ENCODE measurements around the gene CACHD1. TPM values are rescaled to one million over a fixed set of nuclear protein-coding genes. Genes with fewer than 3 reads are reported as not detected.

The CACHD1 gene
- total RNA-seq, 4 donors from 2014 or later: 1.6 to 3.2 (median 2.2) TPM; not detected in 1

GRCh38 chr1:64526312-64526711, 56.4 kb downstream of the CACHD1 start:
- no peak for DNase-seq
- peak overlapping the region in 1 of 4 donors; percentile 45 for H3K27ac ChIP-seq

GRCh38 chr1:64527165-64527564, 57.2 kb downstream of the CACHD1 start:
- Histone ChIP-seq H3K27me3 (no peaks in the 10 kb centered on the region), H3K9me3 (no peaks in the 10 kb centered on the region), H3K36me3 (no peaks in the 10 kb centered on the region), H3K4me1 (peaks cover 0 to 8% (median 0%) of the 10 kb centered on the region in 4 donors), H3K4me3 (no peak overlapping the region), H3K27ac (peak overlapping the region in 1 of 4 donors; percentile 36)
- WGBS, 2 donors (ENCODE audit: low coverage in 1 of 2): 85 to 88% methylated on average over 7 to 10 of the region's 10 CpGs
- intact Hi-C loops (cut with DNase I; ENCODE audit: low total_unique reads) (no loop called here), in situ Hi-C loops (cut with MboI; ENCODE audit: low pct_ligation_motif_present in 1 of 4, low pct_unique_long_range_greater_than_20kb in 1 of 4, low sequenced_read_pairs in 3 of 4) (no loop called here)
- no peak for TF ChIP-seq POLR2A (IDR thresholded peaks at IDR 0.05)
- no peak for TF ChIP-seq CTCF (IDR thresholded peaks at IDR 0.05)
- TF ChIP-seq POLR2AphosphoS5 (IDR thresholded peaks at IDR 0.05): no peak
- TF ChIP-seq EP300 (IDR thresholded peaks at IDR 0.05; ENCODE audit: low read depth): no peak
- DNase-seq: no peak

More at GRCh38 chr1:64526312-64526711, 56.4 kb downstream of the CACHD1 start:
- WGBS, 2 donors (ENCODE audit: low coverage in 1 of 2): 48 to 74% methylated on average over 3 of the region's 3 CpGs
- Histone ChIP-seq H3K27me3 (no peaks in the 10 kb centered on the region), H3K4me3 (no peak overlapping the region), H3K9me3 (no peaks in the 10 kb centered on the region), H3K4me1 (peaks cover 0 to 8% (median 0%) of the 10 kb centered on the region in 4 donors), H3K36me3 (no peaks in the 10 kb centered on the region)
- intact Hi-C loops (cut with DNase I; ENCODE audit: low total_unique reads) (no loop called here), in situ Hi-C loops (cut with MboI; ENCODE audit: low pct_ligation_motif_present in 1 of 4, low pct_unique_long_range_greater_than_20kb in 1 of 4, low sequenced_read_pairs in 3 of 4) (no loop called here)
- no peak for TF ChIP-seq CTCF (IDR thresholded peaks at IDR 0.05)
- TF ChIP-seq EP300 (IDR thresholded peaks at IDR 0.05; ENCODE audit: low read depth): no peak
- TF ChIP-seq POLR2AphosphoS5 (IDR thresholded peaks at IDR 0.05): no peak
- no peak for TF ChIP-seq POLR2A (IDR thresholded peaks at IDR 0.05)

DNA sequence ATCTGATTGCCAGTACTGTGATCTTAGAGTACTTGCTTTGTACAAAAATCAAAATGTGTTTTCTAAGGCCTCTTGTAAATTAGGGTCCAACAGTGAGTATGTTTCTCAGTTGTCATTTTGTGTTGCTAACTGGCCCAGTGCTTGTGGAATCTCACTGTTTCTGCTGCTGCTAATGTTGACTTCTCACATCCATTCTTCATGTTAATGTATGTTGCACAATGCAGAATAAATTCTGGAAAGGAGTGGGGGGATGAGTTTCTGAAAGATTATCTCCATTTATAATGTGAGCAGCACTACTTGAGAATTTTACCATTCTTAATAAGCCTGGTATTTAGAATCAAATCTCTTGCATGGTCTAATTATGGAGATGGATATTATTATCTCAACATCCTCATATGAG, 57.9 kb downstream of the CACHD1 start:
- Histone ChIP-seq H3K4me3 (no peak overlapping the region), H3K4me1 (peaks cover 0 to 8% (median 0%) of the 10 kb centered on the region in 4 donors), H3K36me3 (no peaks in the 10 kb centered on the region), H3K9me3 (no peaks in the 10 kb centered on the region), H3K27me3 (no peaks in the 10 kb centered on the region), H3K27ac (no peak overlapping the region)
- no peak for DNase-seq
- intact Hi-C loops (cut with DNase I; ENCODE audit: low total_unique reads) (no loop called here), in situ Hi-C loops (cut with MboI; ENCODE audit: low pct_ligation_motif_present in 1 of 4, low pct_unique_long_range_greater_than_20kb in 1 of 4, low sequenced_read_pairs in 3 of 4) (no loop called here)
- no peak for TF ChIP-seq POLR2AphosphoS5 (IDR thresholded peaks at IDR 0.05)
- TF ChIP-seq CTCF (IDR thresholded peaks at IDR 0.05): no peak
- no peak for TF ChIP-seq EP300 (IDR thresholded peaks at IDR 0.05; ENCODE audit: low read depth)
- TF ChIP-seq POLR2A (IDR thresholded peaks at IDR 0.05): no peak

DNA sequence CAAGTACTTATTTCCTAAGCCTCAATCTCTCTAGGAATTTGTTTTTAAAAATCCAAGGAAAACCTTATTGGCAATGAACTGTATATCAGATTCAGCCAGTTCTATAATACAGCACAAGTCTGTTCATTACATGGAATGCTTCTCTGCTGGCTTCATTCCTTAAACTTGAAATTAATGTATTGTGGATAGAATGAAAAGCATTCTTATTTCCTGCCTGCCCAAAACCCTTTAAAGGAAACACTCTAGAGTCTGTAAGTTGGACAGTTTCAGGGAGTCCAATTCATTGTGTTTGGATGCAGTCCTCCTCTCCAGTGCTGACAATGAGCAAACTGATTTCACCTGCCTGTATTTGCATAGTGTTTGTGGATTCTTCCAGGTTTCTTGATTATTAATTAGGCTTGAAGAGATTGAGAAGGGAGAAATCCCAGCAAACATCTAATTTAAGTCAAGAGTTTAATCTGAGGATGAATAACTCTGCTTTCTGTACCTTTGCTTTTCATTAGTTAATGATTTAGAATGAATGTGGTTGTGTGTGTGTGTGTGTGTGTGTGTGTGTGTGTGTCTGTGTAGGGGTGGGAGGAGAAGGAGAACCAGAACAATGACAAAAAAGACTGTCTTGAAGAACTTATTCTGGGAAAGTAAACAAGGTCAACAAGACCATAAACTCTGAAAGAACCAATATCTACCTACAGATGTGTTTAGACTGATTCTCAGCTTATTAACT, 61.2 kb downstream of the CACHD1 start:
- no peaks in the 10 kb centered on the region for H3K36me3 ChIP-seq
- H3K4me1 ChIP-seq: peaks cover 0 to 6% (median 4%) of the 10 kb centered on the region in 4 donors
- TF ChIP-seq POLR2AphosphoS5 (IDR thresholded peaks at IDR 0.05) (no peak), CTCF (IDR thresholded peaks at IDR 0.05) (no peak), POLR2A (IDR thresholded peaks at IDR 0.05) (no peak), EP300 (IDR thresholded peaks at IDR 0.05; ENCODE audit: low read depth) (no peak)
- H3K4me3 ChIP-seq: no peak overlapping the region
- no peak overlapping the region for H3K27ac ChIP-seq
- intact Hi-C loops (cut with DNase I; ENCODE audit: low total_unique reads) (no loop called here), in situ Hi-C loops (cut with MboI; ENCODE audit: low pct_ligation_motif_present in 1 of 4, low pct_unique_long_range_greater_than_20kb in 1 of 4, low sequenced_read_pairs in 3 of 4) (no loop called here)
- DNase-seq: no peak
- no peaks in the 10 kb centered on the region for H3K27me3 ChIP-seq
- no peaks in the 10 kb centered on the region for H3K9me3 ChIP-seq
